K562 (cell line): ENCODE results near the gene DDX51. TPM values are rescaled to one million over a fixed set of nuclear protein-coding genes. Genes with fewer than 3 reads are reported as not detected.

ENCODE experiments used
- ATAC-seq: fragments of 200-7000 bp; cut with Tn5 transposase; 3 replicates; pipeline ENCODE4 v1.9.1; 2020; ENCODE audit warnings: moderate library complexity
- BruUV-seq: library from RNA; stranded (reverse); fragments of 400-500 nt; replicated peaks from 2 replicates; lab custom pipeline; 2021; lab: Mats Ljungman, UMichigan
- CTCF ChIA-PET: fragments of 300-600 bp; formaldehyde crosslinking; extraction: SDS; loops from one replicate; lab custom pipeline; 2021; ENCODE audit warnings: low intra/inter-chr PET ratio; lab: Yijun Ruan, JAX
- POLR2A ChIA-PET: fragments of 300-600, 350-650 bp; sonication (Branson Sonifier 250); formaldehyde crosslinking; extraction: SDS; loops from one replicate; lab custom pipeline; 2021; ENCODE audit warnings: antibody characterized with exemption, inconsistent platforms; lab: Yijun Ruan, JAX
- DNase-seq, 4 experiments: peaks; one replicate each; pipeline versions ENCODE4 v3.0.0 to v3.0.0-alpha.2; 2011 to 2018; ENCODE audit warnings: low spot score in 3 of 4, mixed read lengths in 3 of 4; ENCODE audit errors: extremely low read depth in 1 of 4
- FAIRE-seq: peaks from 2 replicates; lab custom pipeline; 2011; peaks lifted over from hg19 to GRCh38; lab: Jason Lieb, UNC
- H2AFZ ChIP-seq: 2 replicates; pipeline ENCODE4 v1.6.0; 2011; ENCODE audit warnings: low read depth, low read length, control low read depth, inconsistent platforms
- H3K27ac ChIP-seq: fragments of 200-600 bp; 3 replicates; pipeline ENCODE4 v1.8.0; 2011; ENCODE audit warnings: low read depth, mild to moderate bottlenecking, control low read depth, inconsistent platforms, low read length, moderate library complexity, mixed read lengths; ENCODE audit errors: extremely low read depth
- H3K27me3 ChIP-seq, 2 experiments: fragments of 300-600 bp in 1 of 2; 2 replicates in 1 of 2; 3 replicates in 1 of 2; pipeline versions ENCODE4 v1.6.0 to v1.8.0; 2011; ENCODE audit warnings: inconsistent platforms in 2 of 2, low read length in 2 of 2, mild to moderate bottlenecking in 1 of 2, mixed read lengths in 1 of 2, moderate library complexity in 1 of 2; ENCODE audit not compliant: control insufficient read depth in 2 of 2, insufficient read depth in 2 of 2
- H3K36me3 ChIP-seq: fragments of 300-600 bp; 3 replicates; pipeline ENCODE4 v1.8.0; 2011; ENCODE audit warnings: mild to moderate bottlenecking, low read length, inconsistent platforms; ENCODE audit not compliant: control insufficient read depth, insufficient read depth
- H3K4me1 ChIP-seq, 2 experiments: fragments of 200-600 bp in 1 of 2; replicated peaks in 1 of 2; 2 replicates in 1 of 2; 3 replicates in 1 of 2; pipeline versions ENCODE4 v1.5.1 to v1.8.0; 2011; ENCODE audit warnings: inconsistent platforms in 2 of 2, low read length in 2 of 2, mild to moderate bottlenecking in 1 of 2, mixed read lengths in 1 of 2, moderate library complexity in 1 of 2; ENCODE audit not compliant: control insufficient read depth in 2 of 2, insufficient read depth in 2 of 2
- H3K4me2 ChIP-seq: 2 replicates; pipeline ENCODE4 v1.6.1; 2011; ENCODE audit warnings: low read length, control low read depth, inconsistent platforms, mixed read lengths; ENCODE audit not compliant: insufficient read depth
- H3K4me3 ChIP-seq: fragments of 200-600 bp; sonication (generic), shearing (Covaris generic); 2 replicates; pipeline ENCODE4 v1.5.1; 2016; ENCODE audit warnings: control low read depth, inconsistent platforms
- H3K79me2 ChIP-seq: fragments of 200-600 bp; 3 replicates; pipeline ENCODE4 v1.8.0; 2011; ENCODE audit warnings: low read length, inconsistent platforms; ENCODE audit not compliant: control insufficient read depth, insufficient read depth
- H3K9ac ChIP-seq, 2 experiments: 2 replicates each; pipeline versions ENCODE4 v1.6.0 to v1.6.1; 2011; ENCODE audit warnings: low read depth in 2 of 2, low read length in 2 of 2, control low read depth in 1 of 2, inconsistent platforms in 1 of 2, mild to moderate bottlenecking in 1 of 2, mixed read lengths in 1 of 2; ENCODE audit not compliant: insufficient read depth in 1 of 2
- H3K9me1 ChIP-seq: one replicate; pipeline ENCODE4 v1.6.0; 2011; ENCODE audit warnings: inconsistent platforms, mild to moderate bottlenecking, low read length, moderate library complexity; ENCODE audit not compliant: control insufficient read depth, insufficient read depth
- H3K9me3 ChIP-seq: replicated peaks from 2 replicates; pipeline ENCODE4 v1.5.1; 2011; ENCODE audit warnings: low read depth, low read length, inconsistent platforms; ENCODE audit not compliant: control insufficient read depth, insufficient read depth
- H4K20me1 ChIP-seq: replicated peaks from 2 replicates; pipeline ENCODE4 v1.6.1; 2011; ENCODE audit warnings: low read length, inconsistent platforms, mixed read lengths; ENCODE audit not compliant: control insufficient read depth, insufficient read depth
- ARID4B ChIP-seq: sonication (generic); formaldehyde crosslinking; IDR thresholded peaks from 2 replicates; pipeline ENCODE4 v1.8.0; 2022; ENCODE audit warnings: mild to moderate bottlenecking, missing genetic modification reagents
- E2F8 ChIP-seq: fragments of 450-650 bp; IDR thresholded peaks from 2 replicates; pipeline ENCODE4 v1.7.1; 2018; ENCODE audit warnings: mild to moderate bottlenecking, low read depth; ENCODE audit not compliant: partially characterized antibody
- EGR1 ChIP-seq: fragments of 450-650 bp; conservative IDR thresholded peaks from 2 replicates; pipeline ENCODE4 v1.6.1; 2017; ENCODE audit warnings: mild to moderate bottlenecking
- FOXJ2 ChIP-seq: fragments of 200-800 bp; sonication (Bioruptor generic); IDR thresholded peaks from 2 replicates; pipeline ENCODE4 v1.6.1; 2016; ENCODE audit warnings: missing genetic modification characterization, missing compliant biosample characterization
- HMBOX1 ChIP-seq: sonication (generic); IDR thresholded peaks from 2 replicates; pipeline ENCODE4 v1.6.1; 2016
- KHSRP ChIP-seq: fragments of 450-650 bp; IDR thresholded peaks from 2 replicates; pipeline ENCODE4 v1.6.1; 2017
- MEIS2 ChIP-seq: fragments of 450-650 bp; IDR thresholded peaks from 2 replicates; pipeline ENCODE4 v1.6.1; 2014; ENCODE audit warnings: mild to moderate bottlenecking; ENCODE audit not compliant: partially characterized antibody
- POLR2B ChIP-seq: fragments of 450-650 bp; IDR thresholded peaks from 2 replicates; pipeline ENCODE4 v1.6.1; 2018; ENCODE audit warnings: low read depth; ENCODE audit not compliant: partially characterized antibody
- RNF2 ChIP-seq: sonication (generic); IDR thresholded peaks from 2 replicates; pipeline ENCODE4 v1.6.1; 2016
- SNAPC5 ChIP-seq: fragments of 250-450 bp; sonication (Bioruptor Pico); IDR thresholded peaks from 2 replicates; pipeline ENCODE4 v1.8.0; 2021; ENCODE audit warnings: moderate library complexity, mild to moderate bottlenecking, inconsistent platforms
- SREBF1 ChIP-seq: fragments of 150-350 bp; IDR thresholded peaks from 2 replicates; pipeline ENCODE4 v1.6.1; 2014; ENCODE audit warnings: antibody characterized with exemption, low read depth, low read length, borderline replicate concordance
- SRSF7 ChIP-seq: fragments of 200-400 bp; formaldehyde crosslinking; optimal IDR thresholded peaks from 2 replicates; pipeline ENCODE3; 2017; ENCODE audit warnings: mild to moderate bottlenecking, low read depth, low read length
- TBL1XR1 ChIP-seq, 2 experiments: IDR thresholded peaks; 2 replicates each; pipeline ENCODE4 v1.6.1; 2012; ENCODE audit warnings: improper control_type of control experiment in 2 of 2, low read length in 2 of 2, mild to moderate bottlenecking in 1 of 2
- WHSC1 ChIP-seq: IDR thresholded peaks from one replicate; pipeline ENCODE4 v1.6.1; 2012; ENCODE audit warnings: low read length, control low read depth, inconsistent platforms
- ZNF436 ChIP-seq: fragments of 250-450, 450-650 bp; sonication (Bioruptor Pico); formaldehyde crosslinking; IDR thresholded peaks from 2 replicates; pipeline ENCODE4 v1.7.0; 2020; ENCODE audit warnings: mild to moderate bottlenecking
- WGBS: fragments of 100-300 bp; shearing (Covaris generic); methylation state at CpG from one replicate; pipeline ENCODE4 v1.1.6; 2016; ENCODE audit warnings: low coverage, mixed read lengths; ENCODE audit not compliant: insufficient coverage; ENCODE audit errors: missing lambda C conversion rate; 5-methylcytosine and 5-hydroxymethylcytosine counted together
- in situ Hi-C: fragments of 300-500 bp; cut with MboI; formaldehyde crosslinking; loops from 4 replicates; pipeline ENCODE4 v1.15.0; 2018; ENCODE audit warnings: inconsistent platforms, mixed read lengths
- intact Hi-C: fragments of 100-400 bp; cut with micrococcal nuclease; formaldehyde crosslinking; loops from 2 replicates; pipeline ENCODE4 v1.14.2; 2022
- polyA plus RNA-seq, 8 experiments: library from polyadenylated mRNA; depleted of rRNA in 4 of 8; stranded (reverse) in 5 of 8; unstranded in 3 of 8; fragments of >200 nt; fragmentation: Nextera tagmentation in 2 of 8; fragmentation: Illumina TruSeq in 1 of 8; extraction: Ambion mirVana in 2 of 8; extraction: Trizol in 1 of 8; gene quantifications; 2 replicates each; pipeline versions ENCODE4 v1.2.1 to v1.2.3, GENCODE V29; 2011 to 2014; ENCODE audit warnings: inconsistent platforms in 1 of 8, missing spikeins in 1 of 8
- total RNA-seq, 7 experiments: library from RNA; depleted of rRNA in 6 of 7; stranded (reverse); fragments of >200 nt in 6 of 7; fragmentation: Illumina TruSeq in 2 of 7; extraction: Trizol in 2 of 7; gene quantifications; 2 replicates each; pipeline versions ENCODE4 v1.2.1 to v1.2.3, GENCODE V29; 2011 to 2021; ENCODE audit warnings: low replicate concordance in 1 of 7

DDX51 gene
- total and polyA plus RNA-seq, 9 of the 15 experiments (the other 6 are each of a cell fraction or from before 2014, with no cell fraction given): 1.1 to 35.9 (median 12.4) TPM

GRCh38 chr12:132170094-132170636, 26.0 kb upstream of the DDX51 start:
- H3K9me1 ChIP-seq: no peaks in the 10 kb centered on the region
- ChIA-PET POLR2A (interaction anchor here (1.5 kb wide), 1 partner anchor 14 kb away, joined by 5 read pairs; no protein-coding TSS in a partner anchor), CTCF (no interaction called here)
- peaks cover 10% of the 10 kb centered on the region for H4K20me1 ChIP-seq
- H3K9me3 ChIP-seq: no peaks in the 10 kb centered on the region
- H3K36me3 ChIP-seq: no peaks in the 10 kb centered on the region
- no peak for ATAC-seq
- H2AFZ ChIP-seq: no peak overlapping the region
- no TSS peak for BruUV-seq
- in situ Hi-C loops (no loop called here), intact Hi-C loops (no loop called here)
- peak; percentile 49 for TF ChIP-seq MEIS2
- TF ChIP-seq HMBOX1: no peak
- TF ChIP-seq ARID4B: no peak
- TF ChIP-seq ZNF436 (CRISPR knock-in tag): no peak
- peak; percentile 17; the same call in 1 of the 2 replicates for TF ChIP-seq EGR1
- TF ChIP-seq SRSF7: no peak
- TF ChIP-seq SREBF1: no peak
- TF ChIP-seq E2F8: no peak
- TF ChIP-seq POLR2B: no peak
- TF ChIP-seq TBL1XR1 (IDR thresholded peaks at IDR 0.05; ENCODE audit: low read length in 2 of 2): no peak
- no peak for TF ChIP-seq WHSC1
- TF ChIP-seq RNF2: no peak
- no peak for TF ChIP-seq FOXJ2 (tag)
- TF ChIP-seq KHSRP: no peak
- TF ChIP-seq SNAPC5 (CRISPR knock-in tag): no peak
- H3K4me2 ChIP-seq: no peak overlapping the region
- peaks cover 3 to 59% of the 10 kb centered on the region in 2 experiments; a peak in 4 of 5 replicates for H3K4me1 ChIP-seq
- H3K9ac ChIP-seq: no peak overlapping the region
- H3K4me3 ChIP-seq: no peak overlapping the region
- FAIRE-seq: no peak
- no peaks in the 10 kb centered on the region for H3K79me2 ChIP-seq
- H3K27me3 ChIP-seq: peaks cover 42 to 57% of the 10 kb centered on the region in 2 experiments
- no peak overlapping the region for H3K27ac ChIP-seq
- WGBS: 2% methylated on average over 14 of the region's 16 CpGs
- DNase-seq: no peak
